Osteoblast (primary cell): ENCODE data around the gene CD164L2. TPM values are rescaled to one million over a fixed set of nuclear protein-coding genes. Genes with fewer than 3 reads are reported as not detected.

Source experiments
- DNase-seq: peaks from one replicate; pipeline ENCODE4 v3.0.0; 2011; ENCODE audit warnings: low spot score, mixed read lengths; ENCODE audit not compliant: insufficient read length; ENCODE audit errors: missing footprints
- H2AFZ ChIP-seq: 2 replicates; pipeline ENCODE4 v1.6.0; 2011; ENCODE audit warnings: mild to moderate bottlenecking, low read length
- H3K27ac ChIP-seq: 2 replicates; pipeline ENCODE4 v1.5.1; 2011; ENCODE audit warnings: mild to moderate bottlenecking, low read depth, low read length, moderate library complexity
- H3K27me3 ChIP-seq: 2 replicates; pipeline ENCODE4 v1.6.0; 2012; ENCODE audit warnings: mild to moderate bottlenecking, control low read depth, inconsistent platforms, low read length, moderate library complexity; ENCODE audit not compliant: insufficient read depth
- H3K36me3 ChIP-seq: 2 replicates; pipeline ENCODE4 v1.5.1; 2011; ENCODE audit warnings: mild to moderate bottlenecking, low read length, control low read depth, moderate library complexity; ENCODE audit not compliant: insufficient read depth
- H3K4me1 ChIP-seq: 2 replicates; pipeline ENCODE4 v1.5.1; 2011; ENCODE audit warnings: mild to moderate bottlenecking, low read length, control low read depth, moderate library complexity; ENCODE audit not compliant: insufficient read depth
- H3K4me2 ChIP-seq: 2 replicates; pipeline ENCODE4 v1.6.0; 2011; ENCODE audit warnings: mild to moderate bottlenecking, low read length; ENCODE audit not compliant: insufficient read depth
- H3K4me3 ChIP-seq: fragments of 200-600 bp; sonication (generic); 3 replicates; pipeline ENCODE4 v1.5.1; 2012; ENCODE audit warnings: mild to moderate bottlenecking, low read length, inconsistent platforms; ENCODE audit not compliant: insufficient read depth
- H3K79me2 ChIP-seq: 2 replicates; pipeline ENCODE4 v1.6.0; 2012; ENCODE audit warnings: mild to moderate bottlenecking, low read length, control low read depth, inconsistent platforms; ENCODE audit not compliant: insufficient read depth
- H3K9me3 ChIP-seq: 2 replicates; pipeline ENCODE4 v1.5.1; 2011; ENCODE audit warnings: low read depth, low read length, control low read depth
- H4K20me1 ChIP-seq: 2 replicates; pipeline ENCODE4 v1.6.0; 2012; ENCODE audit warnings: mild to moderate bottlenecking, low read length, control low read depth; ENCODE audit not compliant: insufficient read depth
- total RNA-seq: library from RNA; depleted of rRNA; stranded (reverse); fragments of >200 nt; gene quantifications from 2 replicates; pipeline ENCODE4 v1.2.3, GENCODE V29; 2012
- TF ChIP-seq, protein P1 (sequence below): IDR thresholded peaks from 2 replicates; pipeline ENCODE4 v1.5.1; 2011; ENCODE audit warnings: mild to moderate bottlenecking, low read depth, low read length, moderate library complexity; ENCODE audit errors: extremely low read depth

Gene CD164L2
- total RNA-seq, 1 donor, result not detected

DNA sequence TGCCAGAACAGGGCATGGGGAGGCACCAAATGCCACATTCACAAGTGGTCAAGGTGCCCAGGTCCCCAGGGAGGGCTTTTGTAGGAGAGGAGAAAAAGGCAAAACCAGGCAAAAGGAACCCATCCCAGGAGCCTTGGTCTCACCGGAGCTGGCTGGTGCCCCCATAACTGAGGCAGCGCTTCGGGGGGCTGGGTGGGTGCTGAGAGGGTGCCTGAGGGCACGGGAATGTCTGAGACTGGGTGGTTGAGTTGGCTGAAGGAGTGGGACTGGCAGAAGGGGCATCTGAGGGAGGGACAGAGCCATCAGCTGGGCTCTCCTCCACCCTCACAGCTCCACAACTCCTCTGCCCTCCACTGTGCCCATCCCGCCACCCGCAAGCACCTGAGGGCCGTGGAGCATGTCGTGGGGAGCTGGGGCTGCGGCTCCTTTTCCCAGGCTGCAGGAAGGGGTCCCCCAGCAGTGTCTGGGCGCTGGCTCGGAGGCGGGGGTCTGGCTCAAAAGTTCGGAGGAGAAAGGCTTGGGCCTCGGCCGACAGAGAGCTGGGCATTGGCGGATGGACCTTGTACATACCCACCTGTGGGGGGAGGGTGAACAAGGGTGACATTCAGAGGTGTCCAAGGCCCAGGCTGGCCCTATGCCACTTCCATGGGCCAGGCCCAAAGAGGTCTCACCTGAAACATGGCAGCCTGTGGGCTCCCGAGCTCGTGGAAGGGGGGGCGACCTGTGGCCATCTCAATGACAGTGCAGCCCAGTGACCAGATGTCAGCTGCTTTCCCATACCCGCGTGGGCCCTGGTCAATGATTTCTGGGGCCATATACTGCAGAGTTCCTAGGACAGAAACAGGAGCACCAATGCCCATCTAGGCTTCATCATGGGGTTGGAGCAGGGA lies 24.9 kb downstream of the CD164L2 start:
- Histone ChIP-seq H3K36me3 (peaks cover 59% of the 10 kb centered on the region), H4K20me1 (no peaks in the 10 kb centered on the region)

DNA sequence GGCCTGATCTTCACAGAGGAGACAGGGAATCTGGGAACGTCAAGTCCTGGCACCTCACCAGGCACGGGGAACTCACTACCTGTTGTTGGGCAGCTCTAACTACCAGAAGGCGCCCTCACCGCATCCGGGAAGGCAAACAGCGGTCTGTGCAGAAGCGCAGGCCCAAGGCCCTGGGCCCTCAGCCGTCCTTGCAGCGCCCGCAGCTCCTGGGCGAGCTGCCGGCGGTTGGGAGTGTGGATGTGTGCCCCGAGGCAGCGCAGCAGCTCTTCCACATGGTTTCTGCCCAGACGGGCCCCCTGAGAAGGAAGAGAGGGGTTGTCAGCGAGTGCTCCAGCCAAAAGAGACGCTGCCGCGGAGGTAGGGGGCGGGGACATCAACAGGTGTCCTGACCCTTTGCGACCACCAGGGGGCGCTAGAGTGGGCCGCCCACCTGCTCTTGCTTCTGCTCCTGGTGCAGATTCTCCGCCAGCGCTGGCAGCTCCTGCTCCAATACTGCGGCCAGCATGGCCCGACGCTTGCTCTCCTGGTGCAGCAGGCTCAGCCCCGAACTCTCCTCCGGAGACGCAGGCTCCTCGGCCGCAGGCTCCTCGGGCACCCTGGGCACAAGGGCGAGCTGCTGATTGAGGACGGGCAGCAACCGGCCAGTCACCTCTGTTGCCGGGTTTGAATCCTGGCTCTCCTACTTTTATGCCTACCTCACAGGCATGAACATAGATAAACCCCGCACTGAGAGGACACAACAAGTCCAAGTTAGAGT lies 25.7 kb downstream of the CD164L2 start:
- no peak overlapping the region for H3K4me3 ChIP-seq
- TF ChIP-seq, protein P1, sequence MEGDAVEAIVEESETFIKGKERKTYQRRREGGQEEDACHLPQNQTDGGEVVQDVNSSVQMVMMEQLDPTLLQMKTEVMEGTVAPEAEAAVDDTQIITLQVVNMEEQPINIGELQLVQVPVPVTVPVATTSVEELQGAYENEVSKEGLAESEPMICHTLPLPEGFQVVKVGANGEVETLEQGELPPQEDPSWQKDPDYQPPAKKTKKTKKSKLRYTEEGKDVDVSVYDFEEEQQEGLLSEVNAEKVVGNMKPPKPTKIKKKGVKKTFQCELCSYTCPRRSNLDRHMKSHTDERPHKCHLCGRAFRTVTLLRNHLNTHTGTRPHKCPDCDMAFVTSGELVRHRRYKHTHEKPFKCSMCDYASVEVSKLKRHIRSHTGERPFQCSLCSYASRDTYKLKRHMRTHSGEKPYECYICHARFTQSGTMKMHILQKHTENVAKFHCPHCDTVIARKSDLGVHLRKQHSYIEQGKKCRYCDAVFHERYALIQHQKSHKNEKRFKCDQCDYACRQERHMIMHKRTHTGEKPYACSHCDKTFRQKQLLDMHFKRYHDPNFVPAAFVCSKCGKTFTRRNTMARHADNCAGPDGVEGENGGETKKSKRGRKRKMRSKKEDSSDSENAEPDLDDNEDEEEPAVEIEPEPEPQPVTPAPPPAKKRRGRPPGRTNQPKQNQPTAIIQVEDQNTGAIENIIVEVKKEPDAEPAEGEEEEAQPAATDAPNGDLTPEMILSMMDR, result peak; percentile 82
- H2AFZ ChIP-seq, result no peak overlapping the region
- peaks cover 51% of the 10 kb centered on the region for H3K36me3 ChIP-seq
- H3K9me3 ChIP-seq, result no peaks in the 10 kb centered on the region
- no peaks in the 10 kb centered on the region for H4K20me1 ChIP-seq
- H3K4me2 ChIP-seq, result no peak overlapping the region
- H3K79me2 ChIP-seq, result no peaks in the 10 kb centered on the region
- no peaks in the 10 kb centered on the region for H3K27me3 ChIP-seq
- H3K27ac ChIP-seq, result no peak overlapping the region
- DNase-seq, result peak; percentile 99
- H3K4me1 ChIP-seq, result no peaks in the 10 kb centered on the region

More for the DNA sequence above, 24.9 kb downstream of the CD164L2 start:
- Histone ChIP-seq H3K4me3 (no peak overlapping the region), H2AFZ (no peak overlapping the region), H3K27ac (no peak overlapping the region), H3K9me3 (no peaks in the 10 kb centered on the region), H3K79me2 (no peaks in the 10 kb centered on the region), H3K4me1 (no peaks in the 10 kb centered on the region), H3K27me3 (no peaks in the 10 kb centered on the region), H3K4me2 (no peak overlapping the region)
- DNase-seq, result no peak
- TF ChIP-seq, protein P1, result no peak

DNA sequence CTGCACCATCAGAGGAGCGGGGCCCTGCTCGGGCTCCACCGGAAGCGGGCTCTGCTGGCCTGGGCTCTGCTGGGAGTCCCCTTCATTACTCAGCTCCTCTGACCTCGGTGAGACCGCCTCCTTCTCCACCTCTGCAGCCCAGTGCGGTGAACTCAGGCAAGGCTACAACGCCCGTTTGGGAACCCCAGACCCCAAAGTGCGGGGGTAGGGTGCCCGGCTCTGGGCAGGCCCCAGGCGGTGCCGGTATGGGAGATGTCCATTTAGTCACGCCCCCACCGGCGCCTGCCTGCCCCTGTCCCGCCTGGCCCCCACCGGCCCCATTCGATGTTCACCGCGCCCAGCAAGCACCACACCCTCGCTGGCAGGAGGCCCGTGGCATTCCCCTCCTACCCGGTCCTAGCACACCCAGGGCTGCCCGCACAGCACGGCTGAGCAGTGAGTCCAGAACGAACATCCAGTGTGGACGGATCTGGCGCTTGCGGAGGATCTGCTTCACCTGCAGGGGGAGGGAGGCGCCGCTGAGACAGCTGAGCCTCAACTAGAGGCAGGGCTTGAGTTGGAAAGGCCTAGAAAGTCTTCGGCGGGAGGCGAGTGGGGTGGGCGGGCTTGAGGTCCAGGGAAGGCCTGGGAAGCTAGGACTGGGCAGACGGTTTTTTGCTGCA lies 26.4 kb downstream of the CD164L2 start:
- no peak overlapping the region for H3K4me3 ChIP-seq
- no peaks in the 10 kb centered on the region for H3K4me1 ChIP-seq
- no peaks in the 10 kb centered on the region for H3K9me3 ChIP-seq
- H3K4me2 ChIP-seq, result no peak overlapping the region
- no peak overlapping the region for H2AFZ ChIP-seq
- H3K27ac ChIP-seq, result no peak overlapping the region
- no peaks in the 10 kb centered on the region for H4K20me1 ChIP-seq
- H3K27me3 ChIP-seq, result no peaks in the 10 kb centered on the region
- H3K79me2 ChIP-seq, result no peaks in the 10 kb centered on the region
- H3K36me3 ChIP-seq, result peaks cover 44% of the 10 kb centered on the region
- TF ChIP-seq, protein P1, result no peak
- DNase-seq, result no peak

DNA sequence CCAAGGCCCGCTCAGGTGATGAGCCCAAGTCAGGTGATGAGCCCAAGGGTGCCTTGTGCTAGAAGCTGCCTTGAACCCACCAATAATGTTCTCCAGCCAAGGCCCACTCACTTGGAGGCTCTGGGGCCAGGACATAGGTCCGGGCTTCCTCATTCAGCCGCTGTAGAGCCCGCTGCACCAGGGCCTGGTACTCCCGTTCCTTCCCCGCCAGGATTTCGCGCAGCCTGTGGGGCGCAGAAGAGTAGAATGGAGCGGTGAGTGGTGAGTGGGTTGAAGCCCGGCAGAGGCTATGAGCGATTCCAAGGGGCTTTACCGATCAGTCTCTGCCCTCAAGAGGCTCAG lies 26.9 kb downstream of the CD164L2 start:
- no peak for DNase-seq
- peaks cover 39% of the 10 kb centered on the region for H3K36me3 ChIP-seq

More for the DNA sequence above, 26.9 kb downstream of the CD164L2 start:
- TF ChIP-seq, protein P1, result no peak
- no peaks in the 10 kb centered on the region for H3K9me3 ChIP-seq
- no peak overlapping the region for H3K4me2 ChIP-seq
- H2AFZ ChIP-seq, result no peak overlapping the region
- no peaks in the 10 kb centered on the region for H3K79me2 ChIP-seq
- H3K27me3 ChIP-seq, result no peaks in the 10 kb centered on the region
- no peak overlapping the region for H3K27ac ChIP-seq
- H3K4me3 ChIP-seq, result no peak overlapping the region
- H3K4me1 ChIP-seq, result no peaks in the 10 kb centered on the region
- no peaks in the 10 kb centered on the region for H4K20me1 ChIP-seq
